GM19043 (cell line): ENCODE data around the gene TNNC1.

Experiments
- ATAC-seq: cut with Tn5 transposase; IDR thresholded peaks from one replicate; pipeline ENCODE4 v1.9.1; 2021; ENCODE audit warnings: low read depth; ENCODE audit not compliant: unreplicated experiment

The TNNC1 gene

DNA sequence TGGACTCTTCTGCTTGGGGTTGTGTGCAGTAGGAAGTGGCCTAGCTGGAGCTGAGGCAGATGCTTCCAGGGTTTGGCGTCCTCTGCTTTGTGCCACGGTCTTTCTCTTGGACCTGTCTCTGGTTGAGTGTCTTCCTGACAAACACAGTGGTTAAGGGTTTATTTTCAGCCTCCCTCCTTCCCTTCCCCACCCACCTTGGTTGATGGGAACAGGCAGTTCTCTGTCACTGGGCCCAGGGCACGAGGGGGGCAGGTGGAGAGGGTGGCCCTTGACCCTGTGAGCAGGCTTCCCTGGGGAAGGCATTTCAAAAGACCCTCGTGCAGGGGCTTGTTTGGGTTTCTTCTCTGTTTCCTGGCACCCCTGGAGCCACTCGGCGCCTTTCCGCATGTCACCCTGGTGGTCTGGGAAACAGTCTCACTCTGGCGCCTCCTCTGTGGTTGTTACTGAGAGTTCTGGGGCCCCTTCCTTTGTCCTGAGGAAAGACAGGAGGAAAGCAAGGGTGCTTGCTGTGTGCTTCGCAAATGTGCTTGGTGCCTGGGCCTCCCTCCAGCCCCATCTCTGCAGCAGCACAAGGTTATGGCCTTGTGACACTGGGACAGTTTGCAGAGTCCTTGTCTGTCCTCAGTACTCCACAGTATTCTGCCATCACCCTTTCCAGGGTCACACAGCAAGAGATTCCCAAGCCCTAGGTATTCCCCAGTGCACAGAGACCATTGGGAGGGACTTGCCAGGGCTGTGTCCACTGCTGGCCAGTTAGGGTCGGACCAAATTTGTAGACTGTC, 31.0 kb upstream of the TNNC1 start:
- ATAC-seq, result no peak

DNA sequence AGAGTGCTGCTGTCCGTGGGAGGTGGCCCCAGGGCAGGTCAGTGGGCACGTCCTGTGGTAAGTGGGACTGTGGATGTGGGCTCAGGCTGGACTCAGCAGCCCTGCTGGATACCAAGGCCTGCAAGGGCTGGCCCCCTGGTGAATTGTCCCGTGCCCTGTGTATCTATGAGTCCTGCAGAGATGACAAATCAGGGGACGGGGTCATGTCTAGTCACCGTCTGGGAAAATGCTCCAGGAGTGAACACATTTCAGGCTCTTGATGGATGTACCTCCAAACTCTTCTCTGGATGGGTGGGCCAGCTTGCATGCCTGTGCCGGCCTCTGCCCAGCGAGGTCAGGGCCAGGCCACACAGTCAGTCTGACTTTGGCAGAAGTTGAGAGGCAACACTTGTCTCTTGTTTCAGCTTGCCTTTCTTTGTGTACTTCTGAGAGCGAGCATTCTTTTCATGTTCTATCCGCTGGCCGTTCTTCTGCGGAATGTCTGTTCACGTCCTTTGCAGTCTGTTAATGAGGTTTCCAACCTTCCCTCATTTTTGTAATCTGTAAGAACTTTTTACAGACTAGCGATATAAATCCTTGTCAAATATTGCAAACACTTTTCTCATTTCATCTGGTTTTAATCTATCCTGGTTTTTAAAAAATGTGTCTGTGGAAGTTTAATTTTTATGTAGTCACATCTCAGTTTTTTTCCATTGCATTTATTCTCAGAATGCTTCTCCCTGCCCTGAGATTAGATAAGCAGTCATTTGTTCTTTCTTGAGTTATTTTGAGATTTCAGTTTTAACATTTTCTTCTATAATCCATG, 29.9 kb upstream of the TNNC1 start:
- no peak for ATAC-seq

- no peak for ATAC-seq
Measured at GRCh38 chr3:52483081-52483480, 29.2 kb upstream of the TNNC1 start.

DNA sequence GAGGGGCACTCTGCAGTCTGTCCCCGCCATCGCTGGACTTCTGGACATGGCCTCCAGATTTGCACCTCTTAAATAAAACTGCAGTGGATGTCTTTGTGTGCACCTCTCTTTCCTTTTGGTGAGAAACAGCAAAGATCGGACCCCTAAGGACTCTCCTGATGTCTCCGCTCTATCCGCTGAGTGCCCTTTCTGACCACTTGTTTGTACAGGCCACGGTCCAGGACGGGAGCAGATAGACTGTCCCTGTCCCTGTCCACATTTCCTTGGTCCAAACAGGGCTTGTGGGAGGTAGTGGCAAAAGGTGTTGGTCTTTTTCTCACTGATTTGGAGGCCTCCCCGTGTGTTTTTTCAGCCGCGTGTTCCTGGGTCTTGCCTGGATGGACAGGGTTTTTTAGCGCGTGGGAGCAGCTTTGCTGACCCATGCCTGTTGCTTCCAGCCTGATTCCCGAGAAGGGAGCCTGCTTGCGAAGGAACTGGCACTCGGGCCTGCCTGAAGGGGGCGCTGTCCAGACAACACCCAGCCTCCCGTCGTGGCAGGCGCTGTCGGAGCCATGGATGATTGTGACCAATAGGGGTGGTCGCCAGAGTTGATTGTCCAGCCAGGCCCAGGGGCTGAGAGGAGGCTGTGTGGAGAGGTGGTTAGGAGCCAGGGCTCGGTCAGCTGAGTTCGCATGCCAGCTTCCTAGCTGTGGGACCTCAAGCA, 28.1 kb upstream of the TNNC1 start:
- no peak for ATAC-seq

DNA sequence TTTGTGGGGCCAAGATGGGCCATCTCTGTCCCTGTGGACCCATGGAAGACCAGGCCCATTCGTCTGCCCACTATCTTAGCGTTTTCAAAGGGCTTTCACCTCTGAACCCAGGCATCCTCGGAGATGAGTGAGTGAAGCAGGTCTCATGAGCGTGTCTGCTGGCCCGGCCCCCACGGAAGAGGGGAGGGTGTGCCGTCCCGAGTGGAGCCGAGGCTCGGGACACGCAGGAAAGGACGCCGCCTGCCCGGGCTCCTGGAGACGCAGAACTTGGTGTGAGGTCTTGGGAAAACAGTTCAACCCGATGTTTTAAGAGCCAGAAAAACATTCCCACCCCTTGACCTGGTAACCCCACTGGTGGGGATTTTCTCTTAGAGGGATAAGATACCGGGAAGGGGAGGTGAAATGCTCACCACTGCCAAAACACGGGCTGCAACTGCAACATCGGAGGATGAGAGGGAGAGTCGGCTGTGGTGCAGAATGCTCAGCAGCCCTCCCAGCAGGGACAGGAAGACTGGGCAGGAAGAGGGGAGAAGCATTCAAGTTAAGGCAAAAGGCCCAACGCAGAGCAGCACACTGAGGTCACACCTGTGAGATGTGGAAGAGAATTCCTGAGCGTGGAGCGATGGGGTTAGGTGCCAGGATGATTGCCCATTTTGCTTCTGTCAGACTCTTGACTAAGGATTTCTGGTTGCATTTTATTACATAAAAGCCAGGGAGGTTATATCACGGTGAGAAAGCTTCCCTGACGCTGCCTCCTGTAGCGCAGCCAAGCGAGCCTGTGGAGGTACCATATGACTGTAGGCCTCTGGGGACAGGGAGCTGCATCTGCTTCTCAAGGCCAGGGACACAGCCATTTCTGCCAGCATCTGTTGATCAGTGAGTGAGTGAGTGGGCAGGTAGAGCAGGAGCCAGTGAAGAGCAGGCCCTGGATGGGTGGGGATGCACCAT, 27.2 kb upstream of the TNNC1 start:
- ATAC-seq, result no peak

DNA sequence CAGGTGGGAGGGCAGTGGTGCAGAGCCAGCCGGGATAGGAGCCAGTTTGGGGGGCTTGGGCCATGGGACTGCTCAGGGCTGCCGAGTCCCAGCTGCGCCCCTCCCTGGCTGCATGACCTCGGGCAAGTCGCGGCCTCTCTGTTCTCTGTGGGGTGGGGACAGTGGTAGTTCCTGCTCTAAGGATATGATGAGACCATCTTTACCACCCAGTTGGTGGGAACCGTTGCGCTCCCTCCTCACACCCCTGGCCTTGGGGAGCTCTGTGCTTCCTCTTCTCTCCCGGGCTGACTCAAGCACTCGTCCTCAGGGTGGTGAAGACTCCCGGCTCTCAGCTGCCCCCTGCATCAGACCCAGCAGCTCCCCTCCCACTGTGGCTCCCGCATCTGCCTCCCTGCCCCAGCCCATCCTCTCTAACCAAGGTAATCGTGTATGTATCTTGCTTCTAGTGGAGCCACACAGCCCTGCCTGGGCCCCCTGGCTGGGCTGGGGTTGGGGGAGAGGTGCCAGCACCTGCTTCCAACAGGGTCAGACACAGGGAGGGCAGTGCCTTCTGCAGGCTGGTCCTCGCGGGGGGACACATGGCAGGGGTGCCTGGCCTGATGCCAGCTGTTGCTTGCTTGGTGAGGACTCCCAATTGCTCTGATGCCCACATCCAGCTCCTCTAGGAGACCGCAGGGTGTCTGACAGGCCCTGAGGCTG, 26.2 kb upstream of the TNNC1 start:
- no peak for ATAC-seq

DNA sequence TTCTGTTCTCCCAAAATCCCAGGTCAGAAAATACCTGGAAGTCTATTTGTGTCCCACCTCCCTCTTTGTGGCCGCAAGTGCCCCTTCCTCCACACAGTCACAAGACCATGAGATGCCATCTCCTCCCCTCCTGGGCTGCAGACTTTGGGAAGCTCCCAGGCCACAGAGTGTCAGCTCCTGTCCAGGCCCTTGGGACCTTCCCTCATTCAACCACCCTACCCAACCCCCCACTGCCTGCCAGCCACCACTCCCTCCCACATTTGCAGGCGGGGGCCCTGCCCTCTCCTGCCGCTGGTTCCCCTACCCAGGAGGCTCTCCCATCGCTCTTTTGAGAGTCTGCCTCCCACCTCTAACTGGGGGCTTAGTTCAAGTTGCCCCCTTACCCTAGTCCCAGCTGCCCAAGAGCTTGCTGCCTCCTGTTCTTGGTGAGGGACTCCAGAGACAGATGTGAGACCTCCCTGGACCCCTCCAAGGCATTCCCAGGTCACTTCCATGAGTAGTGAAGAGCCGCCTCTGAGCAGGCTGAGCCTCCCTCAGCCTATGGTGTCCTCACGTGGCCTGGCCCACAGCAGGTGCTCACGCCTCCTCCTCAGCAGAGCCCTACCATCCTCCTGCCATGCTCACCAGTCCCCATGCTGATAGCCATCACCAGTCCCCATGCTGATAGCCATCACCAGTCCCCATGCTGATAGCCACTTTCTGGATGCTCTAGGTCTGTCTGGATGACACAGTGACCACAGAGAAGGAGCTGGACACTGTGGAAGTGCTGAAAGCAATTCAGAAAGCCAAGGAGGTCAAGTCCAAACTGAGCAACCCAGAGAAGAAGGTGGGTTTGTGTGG, 25.4 kb upstream of the TNNC1 start:
- no peak for ATAC-seq

DNA sequence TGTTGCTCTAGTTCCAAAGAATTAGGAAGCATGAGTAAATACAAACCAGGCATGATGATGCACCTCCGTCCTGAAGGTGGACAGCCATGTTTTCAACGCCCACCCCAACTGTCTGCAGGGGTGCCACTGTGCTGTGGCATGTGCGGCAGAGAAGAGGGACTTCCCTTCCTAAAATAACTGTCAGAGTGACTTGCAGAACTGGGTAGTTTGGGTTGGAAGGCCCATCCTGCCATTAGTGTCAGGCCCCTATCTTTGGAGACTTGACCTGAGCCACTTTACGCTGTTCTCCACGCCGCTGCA, 23.9 kb upstream of the TNNC1 start:
- ATAC-seq, result no peak

- ATAC-seq, result no peak
Measured at GRCh38 chr3:52477076-52477795, 23.4 kb upstream of the TNNC1 start.

- no peak for ATAC-seq
Measured at GRCh38 chr3:52473026-52473425, 19.2 kb upstream of the TNNC1 start.

DNA sequence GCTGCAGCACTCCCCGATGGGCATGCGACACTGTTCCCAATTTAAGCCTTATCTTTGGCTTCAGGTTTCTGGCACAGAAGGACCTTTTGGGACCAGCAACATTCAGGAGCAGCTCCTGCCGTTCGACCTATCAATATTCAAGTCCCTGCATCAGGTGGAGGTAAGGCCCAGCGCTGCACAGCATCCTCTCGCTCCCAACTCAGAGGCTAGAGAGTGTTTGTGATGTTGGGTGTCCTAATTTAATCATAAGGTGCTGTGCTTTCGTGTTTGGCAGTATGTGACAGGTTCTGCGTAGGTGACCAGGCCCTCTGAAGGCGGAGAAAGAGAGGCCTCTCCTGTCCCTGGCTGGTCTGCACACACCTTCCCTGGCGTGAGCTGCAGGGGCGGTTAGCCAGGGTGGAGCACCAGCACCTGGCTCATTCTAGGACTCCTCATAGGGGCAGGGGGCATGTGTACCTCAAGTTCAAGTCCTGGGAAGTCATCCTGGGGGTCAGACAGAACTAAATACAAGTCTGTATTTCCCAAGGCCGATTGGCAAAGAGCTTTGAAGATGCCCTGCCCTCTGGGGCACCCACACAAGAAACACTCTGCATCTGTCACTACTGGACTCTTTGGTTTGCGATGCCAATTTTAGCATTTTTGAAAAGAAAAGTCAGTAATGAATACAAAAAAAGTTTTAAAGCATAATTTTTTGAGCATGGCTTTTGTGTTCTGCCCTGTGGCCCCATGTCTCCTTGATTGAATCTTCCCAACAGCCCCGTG, 18.6 kb upstream of the TNNC1 start:
- ATAC-seq, result no peak

DNA sequence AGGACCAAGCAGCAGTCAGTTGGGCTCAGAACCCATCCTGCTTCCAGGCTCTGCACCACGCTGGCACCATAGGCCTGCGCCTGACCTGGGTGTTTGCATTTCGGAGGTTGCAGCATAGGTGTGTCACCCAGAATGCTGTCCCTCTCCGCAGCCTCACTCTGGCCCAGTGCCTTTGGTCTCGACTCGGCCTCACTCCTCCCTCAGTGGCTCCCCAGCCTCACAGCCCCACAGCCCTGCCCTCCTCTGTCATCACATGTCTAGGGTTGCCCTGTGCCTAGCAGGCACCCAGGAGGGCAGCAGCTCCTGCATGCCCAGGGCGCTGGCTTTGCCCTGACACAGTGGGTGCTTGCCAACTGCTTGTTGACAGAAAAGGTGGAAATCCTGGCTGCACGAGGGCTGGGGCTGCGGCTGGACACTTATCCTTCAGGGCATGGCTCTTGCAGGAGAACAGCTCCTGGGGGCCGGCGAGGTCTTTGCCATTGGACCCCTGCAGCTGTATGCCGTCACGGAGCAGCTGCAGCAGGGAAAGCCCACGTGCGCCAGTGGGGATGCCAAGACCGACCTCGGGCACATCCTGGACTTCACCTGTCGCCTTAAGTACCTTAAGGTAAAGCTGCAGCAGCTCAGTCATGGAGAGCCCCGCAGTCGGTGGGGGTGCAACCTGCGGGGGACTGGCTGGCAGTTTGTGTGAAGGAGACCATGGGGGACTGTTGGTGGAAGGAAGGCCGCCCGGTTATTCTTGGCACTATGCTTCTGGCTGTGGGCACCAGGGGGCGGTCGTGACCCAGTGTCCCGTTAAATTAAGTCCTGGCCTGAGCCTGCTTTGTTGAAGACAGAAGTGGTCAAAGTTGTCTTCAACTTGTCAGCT, 17.8 kb upstream of the TNNC1 start:
- ATAC-seq, result no peak

DNA sequence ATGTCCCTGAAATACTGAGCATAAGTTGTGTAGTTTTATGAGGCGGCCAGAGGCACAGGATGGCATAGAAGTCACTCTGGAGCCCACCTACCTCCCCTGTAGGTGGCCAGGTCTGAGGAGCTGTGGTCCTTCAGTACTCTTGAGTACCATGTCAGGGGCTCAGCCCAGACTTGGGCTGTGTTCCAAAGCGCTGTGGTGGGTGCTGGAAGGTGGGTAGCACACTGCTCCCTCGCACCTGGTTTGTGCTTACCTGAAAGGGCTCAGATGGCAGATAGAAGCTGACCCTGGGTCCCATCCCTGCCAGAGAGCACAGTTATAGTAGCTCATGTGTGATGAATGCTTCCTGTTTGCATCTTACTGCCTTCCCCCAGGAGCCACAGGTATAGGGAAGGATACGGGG, 17.1 kb upstream of the TNNC1 start:
- ATAC-seq, result no peak

DNA sequence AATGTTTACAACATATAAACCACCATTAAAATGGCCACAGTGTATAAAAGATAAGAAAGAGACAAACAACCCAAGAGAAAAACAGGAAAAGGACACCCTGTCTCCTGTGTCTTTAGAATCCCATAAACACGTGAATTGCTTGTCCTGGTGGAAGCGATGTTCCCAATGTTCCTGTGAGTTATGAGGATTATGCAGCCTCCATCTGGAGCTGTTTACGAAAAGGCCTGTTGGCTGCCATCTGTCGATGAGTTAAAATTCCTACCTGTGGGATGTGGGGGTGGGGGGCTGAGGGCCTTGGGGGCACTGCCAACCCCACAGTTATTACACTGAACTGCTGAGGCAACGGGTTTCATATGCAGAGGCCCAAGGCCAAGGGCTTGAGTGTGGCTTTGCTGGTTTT, 15.2 kb upstream of the TNNC1 start:
- ATAC-seq, result no peak

GRCh38 chr3:52468336-52468735, 14.5 kb upstream of the TNNC1 start:
- ATAC-seq, result no peak

- ATAC-seq, result no peak
Measured at GRCh38 chr3:52463416-52463815, 9.6 kb upstream of the TNNC1 start.

GRCh38 chr3:52461874-52462273, 8.0 kb upstream of the TNNC1 start:
- ATAC-seq, result no peak
